Nasal cavity respiratory epithelium epithelial cell of viscerocranial mucosa (primary cell): ENCODE results near the gene DNAH11. TPM values are rescaled to one million over a fixed set of nuclear protein-coding genes. Genes with fewer than 3 reads are reported as not detected.

Experiments
- total RNA-seq: library from RNA; depleted of rRNA; stranded (reverse); fragments of >200 nt; gene quantifications from 2 replicates; pipeline ENCODE4 v1.2.3, GENCODE V29; 2014

The DNAH11 gene, protein sequence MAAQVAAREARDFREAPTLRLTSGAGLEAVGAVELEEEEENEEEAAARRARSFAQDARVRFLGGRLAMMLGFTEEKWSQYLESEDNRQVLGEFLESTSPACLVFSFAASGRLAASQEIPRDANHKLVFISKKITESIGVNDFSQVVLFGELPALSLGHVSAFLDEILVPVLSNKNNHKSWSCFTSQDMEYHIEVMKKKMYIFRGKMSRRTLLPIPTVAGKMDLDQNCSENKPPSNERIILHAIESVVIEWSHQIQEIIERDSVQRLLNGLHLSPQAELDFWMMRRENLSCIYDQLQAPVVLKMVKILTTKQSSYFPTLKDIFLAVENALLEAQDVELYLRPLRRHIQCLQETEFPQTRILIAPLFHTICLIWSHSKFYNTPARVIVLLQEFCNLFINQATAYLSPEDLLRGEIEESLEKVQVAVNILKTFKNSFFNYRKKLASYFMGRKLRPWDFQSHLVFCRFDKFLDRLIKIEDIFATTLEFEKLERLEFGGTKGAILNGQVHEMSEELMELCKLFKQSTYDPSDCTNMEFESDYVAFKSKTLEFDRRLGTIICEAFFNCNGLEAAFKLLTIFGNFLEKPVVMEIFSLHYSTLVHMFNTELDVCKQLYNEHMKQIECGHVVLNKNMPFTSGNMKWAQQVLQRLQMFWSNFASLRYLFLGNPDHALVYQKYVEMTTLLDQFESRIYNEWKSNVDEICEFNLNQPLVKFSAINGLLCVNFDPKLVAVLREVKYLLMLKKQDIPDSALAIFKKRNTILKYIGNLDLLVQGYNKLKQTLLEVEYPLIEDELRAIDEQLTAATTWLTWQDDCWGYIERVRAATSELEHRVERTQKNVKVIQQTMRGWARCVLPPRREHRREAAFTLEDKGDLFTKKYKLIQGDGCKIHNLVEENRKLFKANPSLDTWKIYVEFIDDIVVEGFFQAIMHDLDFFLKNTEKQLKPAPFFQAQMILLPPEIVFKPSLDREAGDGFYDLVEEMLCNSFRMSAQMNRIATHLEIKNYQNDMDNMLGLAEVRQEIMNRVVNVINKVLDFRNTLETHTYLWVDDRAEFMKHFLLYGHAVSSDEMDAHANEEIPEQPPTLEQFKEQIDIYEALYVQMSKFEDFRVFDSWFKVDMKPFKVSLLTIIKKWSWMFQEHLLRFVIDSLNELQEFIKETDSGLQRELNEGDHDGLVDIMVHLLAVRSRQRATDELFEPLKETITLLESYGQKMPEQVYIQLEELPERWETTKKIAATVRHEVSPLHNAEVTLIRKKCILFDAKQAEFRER (N-terminal part only)
- 0.34 and 7.3 TPM in 2 replicates for total RNA-seq

DNA sequence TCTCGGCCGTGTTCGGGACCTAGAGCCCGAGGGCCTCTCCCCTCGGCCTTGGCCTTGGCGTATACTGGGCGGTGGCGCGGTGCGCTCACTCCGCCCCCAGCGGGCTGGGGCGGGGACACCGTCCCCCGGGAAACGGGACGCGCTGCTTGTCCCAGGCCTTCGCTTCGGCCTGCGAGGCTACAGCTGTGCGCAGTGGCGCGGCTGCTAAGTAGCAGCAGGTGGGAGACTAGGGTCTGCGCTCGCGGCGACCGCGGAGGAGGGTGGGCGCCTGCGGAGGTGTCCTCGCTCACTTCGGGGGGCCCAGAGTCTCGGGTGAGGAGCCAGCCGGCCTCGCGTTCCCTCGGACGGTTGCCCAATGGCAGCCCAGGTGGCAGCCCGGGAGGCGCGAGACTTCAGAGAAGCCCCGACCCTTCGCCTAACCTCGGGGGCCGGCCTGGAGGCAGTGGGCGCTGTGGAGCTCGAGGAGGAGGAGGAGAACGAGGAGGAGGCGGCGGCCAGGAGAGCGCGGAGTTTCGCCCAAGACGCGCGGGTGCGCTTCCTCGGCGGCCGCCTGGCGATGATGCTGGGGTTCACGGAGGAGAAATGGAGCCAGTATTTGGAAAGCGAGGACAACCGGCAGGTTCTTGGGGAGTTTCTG is at the start of gene DNAH11:
DNAH11 (plus strand) TSS at position 149 of the 637 bp plus-strand sequence; CDS start at position 356, 207 bp downstream.

DNA sequence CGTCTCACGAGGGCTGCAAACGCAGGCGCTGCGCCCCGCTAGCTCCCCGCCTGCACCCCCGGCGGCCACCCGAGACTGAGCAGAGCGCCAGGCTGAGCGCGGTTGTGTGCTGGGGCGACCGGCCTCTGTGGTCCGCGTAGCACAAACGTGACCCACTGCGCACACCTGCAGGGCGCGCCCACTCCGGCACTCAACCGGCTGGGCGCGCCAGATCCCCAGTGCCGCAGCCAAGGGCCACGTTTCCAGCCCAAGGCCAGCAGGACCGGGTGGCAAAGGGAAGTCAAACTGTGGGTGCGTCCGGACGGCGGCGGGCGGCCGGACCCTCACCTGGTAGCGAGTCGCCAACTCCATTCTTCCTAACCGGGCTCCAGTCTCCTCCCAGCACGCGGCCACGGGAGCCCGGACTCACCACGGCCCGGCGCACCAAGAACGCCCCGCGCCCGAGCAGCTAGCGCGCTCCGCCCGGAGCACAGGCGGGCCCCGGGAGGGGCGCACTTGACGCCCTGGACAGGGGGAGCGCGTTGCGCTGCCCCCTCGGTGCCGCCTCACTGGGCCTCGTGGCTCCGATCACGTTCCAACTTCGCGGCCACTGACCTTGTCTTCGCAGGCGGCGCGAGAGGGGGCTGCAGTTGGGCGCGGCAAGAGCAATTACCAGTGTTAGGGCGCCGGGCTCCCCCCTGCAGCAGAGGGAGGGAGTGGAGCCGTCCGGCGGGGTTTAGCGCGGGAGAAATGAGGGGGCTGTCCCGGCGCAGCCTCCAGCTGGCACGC is 402.8 kb downstream of the DNAH11 start, which contains the start of gene CDCA7L:
CDCA7L (minus strand) TSS at position 446 of the 768 bp plus-strand sequence; CDS start at position 351, 95 bp downstream.

Other genes starting within 250 kb of the DNAH11 start
- gene SP4, start 115.0 kb upstream of the DNAH11 start, total RNA-seq, result 11.5 and 14.4 TPM in 2 replicates